ENCODE results near the gene INO80C.

Gene INO80C

GRCh38 chr18:35485852-35486251 is 11.9 kb downstream of the INO80C start:
- DNase-seq, result no peak

GRCh38 chr18:35484034-35484433 is 13.7 kb downstream of the INO80C start:
- DNase-seq, result no peak

- no peak for DNase-seq
Observed at GRCh38 chr18:35481960-35482366, 15.8 kb downstream of the INO80C start.

GRCh38 chr18:35479911-35480586 is 17.7 kb downstream of the INO80C start:
- DNase-seq, result no peak

- DNase-seq, result no peak
Observed at GRCh38 chr18:35478520-35479435, 19.0 kb downstream of the INO80C start.

GRCh38 chr18:35477974-35478373 is 19.8 kb downstream of the INO80C start:
- DNase-seq, result no peak

- DNase-seq, result no peak
Observed at GRCh38 chr18:35477497-35477896, 20.3 kb downstream of the INO80C start.

- no peak for DNase-seq
Observed at GRCh38 chr18:35474884-35475283, 22.9 kb downstream of the INO80C start.

- no peak for DNase-seq
Observed at GRCh38 chr18:35473562-35473961, 24.2 kb downstream of the INO80C start.

- no peak for DNase-seq
Observed at GRCh38 chr18:35470435-35470834, 27.3 kb downstream of the INO80C start.

- no peak for DNase-seq
Observed at GRCh38 chr18:35469725-35470124, 28.0 kb downstream of the INO80C start.

- DNase-seq, result no peak
Observed at GRCh38 chr18:35468711-35469110, 29.0 kb downstream of the INO80C start.

- DNase-seq, result peak; percentile 74
Observed at GRCh38 chr18:35467624-35468016, 30.1 kb downstream of the INO80C start.

- peak; percentile 23 for DNase-seq
Observed at GRCh38 chr18:35466815-35467623, 30.7 kb downstream of the INO80C start.

- no peak for DNase-seq
Observed at GRCh38 chr18:35466334-35466733, 31.4 kb downstream of the INO80C start.

GRCh38 chr18:35465329-35465728 is 32.4 kb downstream of the INO80C start:
- no peak for DNase-seq

GRCh38 chr18:35464831-35465279 is 32.9 kb downstream of the INO80C start:
- no peak for DNase-seq

GRCh38 chr18:35463827-35464226 is 33.9 kb downstream of the INO80C start:
- no peak for DNase-seq

GRCh38 chr18:35463050-35463449 is 34.7 kb downstream of the INO80C start:
- no peak for DNase-seq

- DNase-seq, result no peak
Observed at GRCh38 chr18:35460736-35461161, 37.0 kb downstream of the INO80C start.

- DNase-seq, result no peak
Observed at GRCh38 chr18:35459997-35460396, 37.8 kb downstream of the INO80C start.

GRCh38 chr18:35458677-35459441 is 38.9 kb downstream of the INO80C start:
- no peak for DNase-seq
